OCI-LY7 (cell line): ENCODE data around the gene PTPRS.

ENCODE experiments used
- CTCF ChIP-seq: fragments of 200-600 bp; sonication (generic); conservative IDR thresholded peaks from 2 replicates; pipeline ENCODE4 v1.5.1; 2014; ENCODE audit warnings: mild to moderate bottlenecking, antibody characterized with exemption, low read length, moderate library complexity, mixed read lengths
- EZH2phosphoT487 ChIP-seq: fragments of 200-600 bp; sonication (generic); IDR thresholded peaks from 2 replicates; pipeline ENCODE4 v1.6.1; 2018; ENCODE audit warnings: low read depth, borderline replicate concordance, mild to moderate bottlenecking, mixed run types, antibody characterized with exemption, low read length, moderate library complexity, mixed read lengths

GRCh38 chr19:5308451-5309437 lies 31.9 kb downstream of the PTPRS start:
- TF ChIP-seq EZH2phosphoT487 = no peak
- no peak for TF ChIP-seq CTCF
